PC-3 (cell line): Measurements from ENCODE around the gene ADAMTS4. TPM values are rescaled to one million over a fixed set of nuclear protein-coding genes. Genes with fewer than 3 reads are reported as not detected.
A peak's percentile ranks its signal among the peaks of the same experiment; 100 is the strongest.

Experiments used
- ATAC-seq: fragments of 200-7000 bp; cut with Tn5 transposase; 2 replicates; pipeline ENCODE4 v1.9.1; 2020; ENCODE audit warnings: mild to moderate bottlenecking, moderate library complexity
- BruUV-seq: library from RNA; stranded (reverse); fragments of 400-500 nt; replicated peaks from 2 replicates; lab custom pipeline; 2021; lab: Mats Ljungman, UMichigan
- CTCF ChIA-PET: fragments of 300-600 bp; sonication (Branson Sonifier 250); formaldehyde crosslinking; loops from one replicate; lab custom pipeline; 2022; ENCODE audit warnings: antibody characterized with exemption; lab: Charles Lee
- POLR2A ChIA-PET: fragments of 300-600 bp; sonication (Branson Sonifier 250); formaldehyde crosslinking; loops from one replicate; lab custom pipeline; 2022; ENCODE audit warnings: antibody characterized with exemption; ENCODE audit not compliant: unreplicated experiment; lab: Charles Lee
- DNase-seq: peaks from one replicate; pipeline ENCODE4 v3.0.0-alpha.2; 2015
- H2AFZ ChIP-seq: fragments of 300-600 bp; sonication (generic); 2 replicates; pipeline ENCODE4 v1.6.0; 2016; ENCODE audit warnings: antibody characterized with exemption, low read length
- H3F3A ChIP-seq: fragments of 300-600 bp; sonication (generic); one replicate; pipeline ENCODE4 v1.6.0; 2017; ENCODE audit warnings: antibody characterized with exemption, low read length, control low read depth, mild to moderate bottlenecking; ENCODE audit not compliant: unreplicated experiment
- H3K27ac ChIP-seq: fragments of 300-600 bp; sonication (generic); 2 replicates; pipeline ENCODE4 v1.5.1; 2016; ENCODE audit warnings: mild to moderate bottlenecking, low read length
- H3K27me3 ChIP-seq: fragments of 300-600 bp; sonication (generic); 2 replicates; pipeline ENCODE4 v1.6.1; 2016; ENCODE audit warnings: low read length, mixed read lengths
- H3K36me3 ChIP-seq: fragments of 300-600 bp; sonication (generic); 2 replicates; pipeline ENCODE4 v1.6.1; 2016; ENCODE audit warnings: low read depth, mixed run types, low read length, mixed read lengths
- H3K4me1 ChIP-seq: fragments of 300-600 bp; sonication (generic); 2 replicates; pipeline ENCODE4 v1.5.1; 2016; ENCODE audit warnings: low read length; ENCODE audit not compliant: insufficient read depth
- H3K4me2 ChIP-seq: fragments of 300-600 bp; sonication (generic); 2 replicates; pipeline ENCODE4 v1.6.0; 2016; ENCODE audit warnings: low read length
- H3K4me3 ChIP-seq: fragments of 300-600 bp; sonication (generic); 2 replicates; pipeline ENCODE4 v1.5.1; 2016; ENCODE audit warnings: mild to moderate bottlenecking, low read length, mixed read lengths
- H3K79me2 ChIP-seq: fragments of 300-600 bp; sonication (generic); 2 replicates; pipeline ENCODE4 v1.6.1; 2017; ENCODE audit warnings: low read length, mixed read lengths
- H3K9ac ChIP-seq: fragments of 300-600 bp; sonication (generic); 2 replicates; pipeline ENCODE4 v1.6.0; 2016; ENCODE audit warnings: mild to moderate bottlenecking, low read length
- H3K9me2 ChIP-seq: fragments of 300-600 bp; sonication (generic); replicated peaks from 2 replicates; pipeline ENCODE4 v1.6.1; 2016; ENCODE audit warnings: mixed run types, low read length, mixed read lengths
- H3K9me3 ChIP-seq: fragments of 300-600 bp; sonication (generic); 2 replicates; pipeline ENCODE4 v1.6.1; 2016; ENCODE audit warnings: low read length, mixed read lengths
- H4K20me1 ChIP-seq: fragments of 300-600 bp; sonication (generic); 2 replicates; pipeline ENCODE4 v1.6.1; 2016; ENCODE audit warnings: low read length, mixed read lengths
- EZH2 ChIP-seq: fragments of 300-600 bp; sonication (generic); IDR thresholded peaks from one replicate; pipeline ENCODE4 v1.6.1; 2017; ENCODE audit warnings: antibody characterized with exemption, mild to moderate bottlenecking, low read length; ENCODE audit not compliant: unreplicated experiment
- EZH2phosphoT487 ChIP-seq: fragments of 300-600 bp; sonication (generic); IDR thresholded peaks from 2 replicates; pipeline ENCODE4 v1.6.1; 2018; ENCODE audit warnings: mild to moderate bottlenecking, antibody characterized with exemption, low read length, borderline replicate concordance
- intact Hi-C: fragments of 100-400 bp; cut with micrococcal nuclease; formaldehyde crosslinking; loops from 2 replicates; pipeline ENCODE4 v1.9.0; 2023
- total RNA-seq: library from RNA; depleted of rRNA; stranded (reverse); fragments of >200 nt; gene quantifications from 2 replicates; pipeline ENCODE4 v1.2.3, GENCODE V29; 2014
- TF ChIP-seq, protein P1 (sequence below): fragments of 300-600 bp; sonication (generic); conservative IDR thresholded peaks from 2 replicates; pipeline ENCODE4 v1.5.1; 2017; ENCODE audit warnings: antibody characterized with exemption, low read depth, mild to moderate bottlenecking, low read length

ADAMTS4 gene
- total RNA-seq, 1 experiment from 2014 or later: not detected

DNA sequence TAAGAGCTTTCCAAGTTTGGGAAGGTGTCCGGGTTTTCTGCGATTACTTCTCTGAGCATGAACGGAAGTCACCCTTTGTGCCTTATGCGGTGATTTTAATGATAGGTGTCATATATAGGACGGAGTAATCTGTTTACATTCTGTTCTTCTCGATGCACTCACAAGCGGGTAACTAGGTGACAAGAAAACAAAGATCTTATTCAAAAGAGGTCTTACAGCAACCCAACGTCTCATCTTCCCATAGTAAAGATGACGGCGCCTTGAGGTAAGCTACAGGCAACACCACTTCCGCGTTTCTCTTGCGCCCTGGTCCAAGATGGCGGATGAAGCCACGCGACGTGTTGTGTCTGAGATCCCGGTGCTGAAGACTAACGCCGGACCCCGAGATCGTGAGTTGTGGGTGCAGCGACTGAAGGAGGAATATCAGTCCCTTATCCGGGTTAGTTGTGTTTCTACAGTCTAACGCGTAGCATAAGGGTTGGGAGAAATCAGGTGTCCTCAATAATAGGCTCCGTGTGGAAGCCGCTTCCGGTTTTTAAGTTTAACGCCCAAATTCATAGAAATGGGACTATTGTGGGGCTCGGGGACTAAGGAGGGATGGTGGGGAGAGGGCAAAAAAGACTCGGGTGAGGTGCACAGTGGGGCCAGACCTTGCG is 45.0 kb downstream of the ADAMTS4 start, which contains the start of gene UFC1:
Gene UFC1 (plus strand): TSS at position 297 of the 656 bp plus-strand sequence. CDS start 20 bp downstream, at position 317.
- TSS peak; percentile 97 for BruUV-seq
- POLR2A ChIA-PET: interaction anchor here (0.5 to 0.6 kb wide), 4 partner anchors 17 to 116 kb away, joined by 3 to 10 read pairs (median 4); no protein-coding TSS in a partner anchor

DNA sequence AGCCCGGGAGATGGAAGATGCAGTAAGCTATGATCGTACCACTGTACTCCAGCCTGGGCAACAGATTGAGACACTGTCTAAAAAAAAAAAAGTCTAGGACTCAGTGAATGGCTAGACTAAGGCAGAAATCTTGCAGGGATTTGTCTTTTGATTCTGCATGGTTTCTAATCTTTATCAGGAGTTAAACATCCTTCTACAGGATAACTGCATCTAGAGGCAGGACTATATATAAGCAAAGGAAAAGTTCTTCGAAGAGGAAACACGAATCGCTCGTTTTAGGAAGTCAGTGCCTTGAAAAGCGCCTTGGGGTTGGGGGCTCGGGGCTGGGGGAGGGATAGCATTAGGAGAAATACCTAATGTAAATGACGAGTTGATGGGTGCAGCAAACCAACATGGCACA is 45.7 kb downstream of the ADAMTS4 start:
- peak overlapping the region; percentile 78 for H3K4me3 ChIP-seq
- ATAC-seq: no peak; the same call in 1 of the 2 replicates
- H3K4me1 ChIP-seq: peaks cover 20% of the 10 kb centered on the region
- no TSS peak for BruUV-seq
- H4K20me1 ChIP-seq: no peaks in the 10 kb centered on the region
- TF ChIP-seq, protein P1, sequence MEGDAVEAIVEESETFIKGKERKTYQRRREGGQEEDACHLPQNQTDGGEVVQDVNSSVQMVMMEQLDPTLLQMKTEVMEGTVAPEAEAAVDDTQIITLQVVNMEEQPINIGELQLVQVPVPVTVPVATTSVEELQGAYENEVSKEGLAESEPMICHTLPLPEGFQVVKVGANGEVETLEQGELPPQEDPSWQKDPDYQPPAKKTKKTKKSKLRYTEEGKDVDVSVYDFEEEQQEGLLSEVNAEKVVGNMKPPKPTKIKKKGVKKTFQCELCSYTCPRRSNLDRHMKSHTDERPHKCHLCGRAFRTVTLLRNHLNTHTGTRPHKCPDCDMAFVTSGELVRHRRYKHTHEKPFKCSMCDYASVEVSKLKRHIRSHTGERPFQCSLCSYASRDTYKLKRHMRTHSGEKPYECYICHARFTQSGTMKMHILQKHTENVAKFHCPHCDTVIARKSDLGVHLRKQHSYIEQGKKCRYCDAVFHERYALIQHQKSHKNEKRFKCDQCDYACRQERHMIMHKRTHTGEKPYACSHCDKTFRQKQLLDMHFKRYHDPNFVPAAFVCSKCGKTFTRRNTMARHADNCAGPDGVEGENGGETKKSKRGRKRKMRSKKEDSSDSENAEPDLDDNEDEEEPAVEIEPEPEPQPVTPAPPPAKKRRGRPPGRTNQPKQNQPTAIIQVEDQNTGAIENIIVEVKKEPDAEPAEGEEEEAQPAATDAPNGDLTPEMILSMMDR: no peak
- TF ChIP-seq EZH2 (no peak), EZH2phosphoT487 (no peak)
- H3K27me3 ChIP-seq: no peaks in the 10 kb centered on the region
- H2AFZ ChIP-seq: peak overlapping the region; percentile 86
- H3K4me2 ChIP-seq: peak overlapping the region; percentile 84
- H3F3A ChIP-seq: no peaks in the 10 kb centered on the region
- ChIA-PET CTCF (interaction anchor here (0.9 to 1.3 kb wide), 3 partner anchors 13 to 20 kb away, joined by 3 to 5 read pairs (median 4); partner anchors contain the start of gene PPOX), POLR2A (interaction anchor here (0.5 to 0.6 kb wide), 6 partner anchors 17 to 156 kb away, joined by 3 to 10 read pairs (median 4); no protein-coding TSS in a partner anchor)
- no peak for DNase-seq
- intact Hi-C loops: loop anchor here (1.0 to 2.0 kb wide), 2 partner anchors 20 to 35 kb away; partner anchors contain the start of genes DEDD, NIT1 and PFDN2
- no peaks in the 10 kb centered on the region for H3K9me3 ChIP-seq
- peak overlapping the region; percentile 89; the same call in 1 of the 2 replicates for H3K27ac ChIP-seq
- peak overlapping the region; percentile 90 for H3K9ac ChIP-seq
- peaks cover 9% of the 10 kb centered on the region; the same call in 1 of the 2 replicates for H3K36me3 ChIP-seq
- H3K9me2 ChIP-seq: no peaks in the 10 kb centered on the region
- H3K79me2 ChIP-seq: peaks cover 19% of the 10 kb centered on the region

More for the DNA sequence above, 45.0 kb downstream of the ADAMTS4 start, which contains the start of gene UFC1:
- no peaks in the 10 kb centered on the region for H4K20me1 ChIP-seq
- H3K9me3 ChIP-seq: no peaks in the 10 kb centered on the region
- no peaks in the 10 kb centered on the region for H3K27me3 ChIP-seq
- peaks cover 9% of the 10 kb centered on the region; the same call in 1 of the 2 replicates for H3K36me3 ChIP-seq
- H3K27ac ChIP-seq: peak within 1 kb of the TSS; percentile 89
- peak within 1 kb of the TSS; percentile 86 for H2AFZ ChIP-seq
- peak within 1 kb of the TSS; percentile 84 for H3K4me2 ChIP-seq
- H3K9ac ChIP-seq: peak within 1 kb of the TSS; percentile 90
- H3K9me2 ChIP-seq: no peaks in the 10 kb centered on the region
- CTCF ChIA-PET: interaction anchor here (0.9 to 1.3 kb wide), 3 partner anchors 12 to 21 kb away, joined by 3 to 5 read pairs (median 4); partner anchors contain the start of gene PPOX
- no peaks in the 10 kb centered on the region for H3F3A ChIP-seq
- intact Hi-C loops: loop anchor here (1.0 to 2.0 kb wide), 2 partner anchors 21 to 36 kb away; partner anchors contain the start of genes DEDD, NIT1 and PFDN2
- DNase-seq: peak; percentile 89
- peaks cover 26% of the 10 kb centered on the region for H3K4me1 ChIP-seq
- ATAC-seq: peak; percentile 88
- TF ChIP-seq EZH2: no peak
- no peak for TF ChIP-seq EZH2phosphoT487
- TF ChIP-seq, protein P1: no peak
- peaks cover 19% of the 10 kb centered on the region for H3K79me2 ChIP-seq
- peak within 1 kb of the TSS; percentile 78 for H3K4me3 ChIP-seq
